Stimulated activated CD4-positive, alpha-beta T cell treated with anti-CD3 and anti-CD28 coated beads, Interleukin-15, amount 100 ng/mL, for 24 hours (primary cell): Measurements from ENCODE around the gene JPT2.
"Not testable (repeated sequence)": the region's sequence is repeated elsewhere in the genome, so short reads cannot be mapped to it uniquely, and the experiment has no call there.

Experiments
- DNase-seq: peaks from one replicate; pipeline ENCODE4 v3.0.0-alpha.2; 2020

The JPT2 gene

DNA sequence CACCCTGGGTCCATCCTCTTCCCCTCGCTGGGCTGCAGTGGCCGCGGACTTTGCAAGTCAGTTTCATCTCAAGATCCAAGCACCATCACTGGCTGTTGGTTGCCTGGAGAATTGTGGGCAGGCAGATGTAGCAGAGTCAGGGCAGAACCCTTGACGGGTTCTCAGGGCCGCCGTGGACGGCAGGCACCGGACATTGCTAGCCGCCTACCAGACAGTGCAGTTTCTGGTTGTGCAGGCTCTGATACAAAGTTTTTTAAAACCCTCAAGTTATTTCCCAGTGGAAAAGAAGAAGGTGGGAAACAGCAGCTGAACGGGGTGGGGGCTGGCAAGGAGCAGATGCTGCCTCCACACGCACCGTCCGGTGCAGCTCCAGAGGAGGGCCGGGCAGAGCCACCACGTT is 31.3 kb downstream of the JPT2 start:
- no peak for DNase-seq

DNA sequence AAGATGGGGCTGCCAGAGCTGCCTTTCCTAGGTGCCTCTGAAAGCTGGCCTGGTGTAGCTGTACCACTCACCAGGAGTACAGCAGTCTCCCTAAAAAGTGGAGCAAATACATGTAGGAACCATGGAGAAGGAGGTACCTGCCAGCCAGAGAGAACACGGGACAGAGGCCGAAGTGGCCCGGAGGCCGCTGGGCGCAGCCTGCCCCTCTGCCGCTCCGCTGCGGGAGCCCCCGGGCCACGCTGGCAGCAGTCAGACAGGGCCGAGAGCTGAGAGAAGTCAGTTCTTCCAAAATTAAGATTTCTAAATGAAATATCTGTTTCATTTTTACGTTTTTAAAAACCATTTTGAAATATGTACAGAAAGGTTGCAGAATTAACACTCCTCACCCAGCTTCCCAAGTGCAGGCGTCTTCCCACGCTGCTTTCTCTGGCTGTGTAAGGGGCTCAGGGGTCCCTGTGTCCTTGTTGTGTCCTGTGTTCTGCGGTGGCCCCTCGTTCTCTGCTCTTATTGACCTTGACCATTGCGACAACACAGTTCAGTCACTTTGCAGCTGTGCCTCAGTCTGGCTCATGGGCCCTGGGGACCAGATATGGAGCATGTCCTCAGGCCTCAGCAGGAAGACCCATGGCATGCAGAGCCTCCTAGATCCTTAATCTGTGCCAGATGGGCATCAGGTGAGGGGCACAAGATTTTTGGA is 32.9 kb downstream of the JPT2 start:
- DNase-seq = no peak

GRCh38 chr16:1712791-1713261 is 34.7 kb downstream of the JPT2 start:
- DNase-seq = no peak

GRCh38 chr16:1713331-1713730 is 35.3 kb downstream of the JPT2 start:
- no peak for DNase-seq

DNA sequence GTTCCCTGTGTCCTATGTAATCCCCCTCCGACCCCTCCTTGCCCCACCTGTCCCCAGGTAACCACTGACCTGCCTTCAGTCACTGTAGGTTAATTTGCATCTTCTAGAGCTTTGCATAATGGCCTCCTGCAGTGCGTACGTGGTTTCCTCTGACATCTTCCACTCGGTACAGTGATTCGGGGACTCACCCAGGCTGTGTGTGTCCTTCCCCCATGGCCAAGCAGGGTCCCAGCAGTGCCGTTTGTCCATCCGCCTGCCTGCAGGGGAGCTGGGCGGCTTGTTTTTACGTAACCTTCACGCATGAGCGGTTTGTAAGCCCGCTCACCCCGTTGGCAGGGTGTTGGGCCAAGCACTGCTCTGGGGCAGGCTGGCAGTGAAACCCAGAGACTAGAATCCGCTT is 35.9 kb downstream of the JPT2 start:
- no peak for DNase-seq

DNA sequence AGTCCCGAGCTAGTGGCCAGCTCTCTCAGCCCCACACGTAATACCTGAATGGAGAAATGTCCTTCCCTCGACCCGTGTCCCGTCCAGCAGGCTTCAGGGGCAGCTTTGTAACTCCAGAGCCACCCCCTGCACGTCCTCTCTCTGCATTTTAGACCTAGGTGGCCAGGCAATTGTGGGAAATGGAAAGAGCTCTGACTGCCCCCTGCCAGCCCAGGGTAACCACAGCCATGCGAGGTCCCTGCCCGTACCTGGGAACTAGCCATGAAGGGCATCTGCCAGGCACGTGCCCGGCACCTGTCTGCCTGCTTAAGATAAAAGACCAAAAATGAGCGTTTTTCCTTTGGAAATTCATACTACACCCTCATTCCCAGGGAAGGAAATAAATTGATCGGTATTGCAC is 37.1 kb downstream of the JPT2 start:
- DNase-seq = no peak

GRCh38 chr16:1718236-1718635 is 40.2 kb downstream of the JPT2 start:
- DNase-seq = not testable (repeated sequence)

GRCh38 chr16:1719559-1720229 is 41.6 kb downstream of the JPT2 start:
- DNase-seq = not testable (repeated sequence)

DNA sequence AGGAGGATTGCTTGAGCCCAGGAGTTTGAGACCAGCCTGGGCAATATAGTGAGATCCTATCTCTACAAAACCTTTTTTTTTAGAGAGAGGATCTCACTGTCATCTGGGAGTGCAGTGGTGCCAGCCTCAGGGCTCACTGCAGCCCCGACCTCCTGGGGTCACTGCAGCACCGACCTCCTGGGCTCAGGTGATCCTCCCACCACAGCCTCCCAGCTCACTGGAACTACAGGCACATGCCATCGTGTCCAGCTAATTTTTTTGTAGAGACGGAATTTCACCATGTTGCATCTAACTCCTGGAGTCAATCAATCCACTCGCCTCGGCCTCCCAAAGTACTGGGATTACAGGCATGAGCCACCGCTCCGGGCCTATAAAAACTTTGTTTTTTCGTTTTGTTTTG is 43.3 kb downstream of the JPT2 start:
- no peak for DNase-seq

DNA sequence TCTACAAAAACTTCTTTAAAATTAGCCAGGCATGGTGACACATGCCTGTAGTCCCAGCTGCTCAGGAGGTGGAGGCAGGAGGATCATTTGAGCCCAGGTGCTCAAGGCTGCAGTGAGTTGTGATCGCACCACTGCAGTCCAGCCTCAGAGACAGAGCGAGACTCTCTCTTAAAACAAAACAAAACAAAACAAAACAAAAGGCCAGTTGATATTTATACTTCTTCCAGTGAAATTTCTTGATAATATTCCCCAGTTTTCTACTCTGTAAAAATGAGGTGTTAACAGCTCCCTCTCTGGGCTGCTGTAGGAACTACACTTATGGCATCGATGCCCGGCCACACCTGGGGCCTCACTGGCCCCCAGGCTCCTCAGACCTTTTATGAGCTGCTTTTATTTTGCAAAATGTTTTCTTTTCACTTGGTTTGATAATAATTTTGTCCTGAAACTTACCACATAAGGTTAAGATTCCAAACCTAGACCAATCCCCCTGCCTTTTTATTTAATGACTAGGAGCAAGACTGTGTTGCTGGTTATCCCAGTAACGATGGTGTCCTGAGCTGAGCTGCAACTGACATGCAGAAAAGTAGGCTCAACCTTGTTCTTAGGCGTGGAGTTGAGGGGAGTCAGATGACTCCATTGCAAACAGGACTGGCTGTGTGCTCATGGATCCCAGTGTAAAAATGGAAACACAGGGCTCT is 45.5 kb downstream of the JPT2 start:
- peak; percentile 51 for DNase-seq

GRCh38 chr16:1724491-1724890 is 46.4 kb downstream of the JPT2 start:
- DNase-seq = no peak

DNA sequence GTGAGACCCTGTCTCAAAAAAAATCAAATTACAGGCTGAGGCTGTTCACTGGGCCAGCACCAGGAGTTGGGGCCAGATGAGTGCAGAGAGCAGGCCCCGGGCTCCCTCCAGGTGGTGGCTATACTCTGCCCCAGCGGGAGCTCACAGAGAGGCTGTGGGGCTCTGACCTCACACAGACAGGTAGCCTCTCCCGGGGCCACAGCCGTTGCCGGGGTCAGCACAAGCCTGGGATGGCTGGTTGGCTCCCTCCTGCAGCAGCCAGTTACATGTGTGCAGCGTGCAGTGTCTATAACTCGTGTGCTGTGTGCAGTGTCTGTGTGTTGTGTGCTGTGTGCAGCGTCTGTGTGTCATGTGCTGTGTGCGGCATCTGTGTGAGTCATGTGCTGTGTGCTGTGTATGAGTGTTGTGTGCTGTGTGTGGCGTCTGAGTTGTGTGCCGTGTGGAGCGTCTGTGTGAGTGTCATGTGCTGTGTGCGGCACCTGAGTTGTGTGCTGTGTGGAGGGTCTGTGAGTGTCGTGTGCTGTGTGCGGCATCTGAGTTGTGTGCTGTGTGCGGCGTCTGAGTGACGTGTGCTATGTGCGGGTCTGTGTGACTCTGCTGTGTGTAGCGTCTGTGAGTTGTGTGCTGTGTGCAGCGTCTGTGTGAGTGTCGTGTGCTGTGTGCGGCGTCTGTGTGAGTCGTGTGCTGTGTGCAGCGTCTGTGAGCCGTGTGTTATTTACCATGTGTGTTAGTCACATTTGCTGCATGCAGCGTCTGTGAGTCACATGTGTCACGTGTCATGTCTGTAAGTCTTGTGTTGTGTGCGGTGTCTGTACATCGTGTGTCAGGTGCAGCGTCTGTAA is 48.8 kb downstream of the JPT2 start:
- DNase-seq = no peak

DNA sequence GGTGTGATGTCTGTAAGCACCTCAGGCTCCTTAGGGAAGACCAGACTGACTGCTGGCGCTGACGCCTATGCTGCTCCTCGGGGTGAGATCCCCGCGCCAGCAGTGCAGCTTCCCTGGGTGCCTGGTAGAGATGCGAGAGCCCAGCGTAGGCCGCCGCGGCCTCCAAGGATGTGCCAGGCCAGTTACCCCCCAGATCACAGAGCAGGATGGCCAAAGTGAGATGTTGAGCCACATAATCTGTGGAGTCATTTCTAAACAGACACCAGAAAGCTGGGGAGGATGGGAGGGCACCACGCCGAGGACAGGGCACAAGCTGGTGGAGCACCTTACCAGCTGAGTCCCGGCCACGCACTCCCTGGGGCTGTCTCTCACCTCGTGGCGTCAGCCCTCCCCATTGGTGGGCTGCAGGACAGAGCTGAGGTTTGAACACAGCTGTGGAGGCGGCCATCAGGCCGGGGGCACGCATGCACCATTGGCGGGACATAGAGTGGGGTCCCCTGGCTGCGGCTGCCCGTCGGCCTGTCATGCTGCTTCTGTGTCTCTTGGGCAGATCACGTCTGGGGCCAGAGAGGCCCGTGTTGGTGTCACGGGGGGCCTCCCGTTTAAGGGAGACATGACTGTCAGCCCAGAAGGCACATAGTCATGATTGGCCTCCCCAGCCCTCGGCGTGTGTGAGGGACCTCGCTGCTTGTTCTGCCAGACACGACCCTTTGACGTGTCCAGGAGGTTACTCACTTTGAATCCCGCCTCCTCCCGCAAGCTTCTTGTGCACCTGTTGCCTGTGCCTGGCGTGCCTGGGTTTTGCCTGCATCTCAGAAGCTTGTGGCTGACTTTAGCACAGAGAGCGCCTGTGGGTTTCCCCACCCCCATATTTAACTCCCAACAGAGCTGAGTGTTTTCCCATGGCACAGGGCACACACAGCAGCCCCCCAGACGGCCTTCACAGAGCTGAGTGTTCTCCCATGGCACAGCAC is 49.9 kb downstream of the JPT2 start:
- DNase-seq = no peak

DNA sequence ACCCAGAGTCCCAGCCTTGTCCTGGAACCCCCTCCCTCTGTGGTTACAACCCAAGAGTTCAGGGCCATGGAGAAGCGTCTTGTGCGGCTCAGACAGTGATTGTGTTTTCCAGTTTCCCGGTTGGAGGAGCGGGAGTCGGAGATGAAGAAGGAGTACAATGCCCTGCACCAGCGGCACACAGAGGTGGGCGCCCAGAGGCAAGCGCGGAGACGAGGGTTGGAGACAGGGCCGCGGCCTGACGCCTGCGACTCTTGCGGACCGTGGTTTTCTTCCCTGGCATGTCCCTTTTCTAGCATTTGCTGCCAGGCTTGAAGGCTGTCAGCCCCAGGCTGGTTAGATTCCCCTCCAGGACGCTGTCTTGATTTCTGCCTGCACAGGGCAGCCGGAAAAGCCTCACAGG is 50.9 kb downstream of the JPT2 start:
- no peak for DNase-seq

DNA sequence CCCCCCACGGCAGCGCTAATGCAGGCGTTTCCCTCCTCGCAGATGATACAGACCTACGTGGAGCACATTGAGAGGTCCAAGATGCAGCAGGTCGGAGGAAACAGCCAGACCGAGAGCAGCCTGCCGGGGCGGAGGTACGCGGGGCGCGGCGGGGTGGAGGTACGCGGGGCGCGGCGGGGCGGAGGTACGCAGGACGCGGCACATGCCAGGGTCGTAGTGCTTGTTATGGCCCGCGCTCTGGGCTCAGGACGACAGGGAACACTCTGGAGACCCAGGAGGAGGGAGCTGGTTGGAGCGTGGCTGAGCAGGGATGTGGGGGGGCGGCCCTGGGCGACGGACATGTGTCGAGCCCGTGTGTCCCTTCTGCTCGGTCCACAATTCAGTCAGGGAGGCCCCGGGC is 51.4 kb downstream of the JPT2 start:
- DNase-seq = no peak

DNA sequence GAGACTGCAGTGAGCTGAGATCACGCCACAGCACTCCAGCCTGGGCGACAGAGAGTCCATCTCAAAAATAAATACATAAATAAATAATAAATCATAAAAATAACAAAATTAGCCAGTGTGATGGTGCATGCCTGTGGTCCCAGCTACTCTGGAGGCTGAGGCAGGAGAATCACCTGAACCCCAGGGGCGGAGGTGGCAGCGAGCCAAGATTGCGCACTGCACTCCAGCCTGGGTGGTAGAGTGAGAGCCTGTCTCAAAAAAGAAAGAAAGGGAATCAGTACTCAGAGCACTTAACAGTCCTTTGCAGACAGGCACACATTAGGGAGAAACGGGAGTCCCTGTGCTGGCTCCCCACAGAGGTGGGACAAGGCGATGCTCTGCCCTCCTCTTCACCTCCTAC is 53.0 kb downstream of the JPT2 start:
- no peak for DNase-seq

DNA sequence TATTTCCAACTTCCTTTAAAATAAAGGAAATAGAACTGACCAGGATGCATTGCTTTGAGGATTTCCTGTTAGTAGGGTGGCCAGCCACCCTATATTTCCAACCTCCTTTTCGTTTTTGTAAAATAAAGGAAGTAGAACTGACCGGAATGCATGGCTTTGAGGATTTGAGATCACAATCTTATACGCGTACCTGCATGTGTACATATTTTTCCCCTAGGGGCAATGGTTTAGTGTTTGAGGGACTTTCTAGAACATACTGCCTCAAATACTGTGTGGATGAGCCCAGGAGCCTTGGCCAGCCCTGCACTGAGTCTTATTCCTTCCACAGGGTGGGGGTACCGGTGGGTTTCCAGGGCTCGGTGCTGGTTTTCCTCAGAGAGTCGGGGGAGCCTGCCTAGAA is 53.5 kb downstream of the JPT2 start:
- DNase-seq = no peak

- DNase-seq = no peak
Measured at GRCh38 chr16:1732071-1732470, 54.0 kb downstream of the JPT2 start.

GRCh38 chr16:1732551-1732987 is 54.5 kb downstream of the JPT2 start:
- DNase-seq = not testable (repeated sequence)

GRCh38 chr16:1734123-1734522 is 56.0 kb downstream of the JPT2 start:
- no peak for DNase-seq

DNA sequence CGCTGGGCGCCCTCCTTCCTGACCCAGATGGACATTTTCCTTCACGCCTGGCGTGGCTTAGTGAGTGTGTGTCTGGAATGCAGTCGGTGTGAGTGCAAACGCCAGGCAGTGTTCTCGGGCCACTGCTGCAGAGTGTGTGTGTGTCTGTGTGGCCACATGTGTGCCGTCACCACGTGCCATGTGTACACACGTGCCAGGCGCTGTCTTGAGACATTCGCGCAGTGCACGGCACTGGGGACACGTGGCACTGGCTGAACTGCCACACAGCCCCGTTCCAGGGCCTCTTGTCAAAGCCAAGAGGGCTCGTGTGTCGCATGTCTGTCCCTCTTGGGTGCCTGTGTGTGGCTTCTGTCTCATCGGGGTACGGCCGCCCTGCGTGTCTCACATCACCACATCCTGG is 56.7 kb downstream of the JPT2 start:
- DNase-seq = no peak

DNA sequence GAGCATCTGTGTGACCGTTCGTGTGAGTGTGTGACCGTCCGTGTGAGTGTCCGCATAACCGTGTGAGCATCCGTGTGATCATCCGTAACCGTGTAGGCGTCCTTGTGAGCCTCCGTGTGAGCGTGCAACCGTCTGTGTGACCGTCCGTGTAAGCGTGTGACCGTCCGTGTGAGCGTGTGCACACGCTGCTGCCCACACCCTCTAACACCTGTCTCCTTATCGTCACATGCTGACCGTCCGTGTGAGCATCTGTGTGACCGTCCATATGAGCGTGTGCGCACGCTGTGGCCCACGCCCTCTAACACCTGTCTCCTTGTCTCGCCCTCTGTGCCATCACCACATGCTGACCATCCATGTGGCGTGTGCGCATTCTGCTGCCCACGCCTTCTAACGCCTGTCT is 62.2 kb downstream of the JPT2 start:
- no peak for DNase-seq
